Subcutaneous adipose tissue (tissue), 4 donors: ENCODE data around the gene CRYBA2. TPM values are rescaled to one million over a fixed set of nuclear protein-coding genes. Genes with fewer than 3 reads are reported as not detected.

Experiments
- CTCF ChIP-seq: fragments of 450-650 bp; IDR thresholded peaks from one replicate; pipeline ENCODE4 v1.5.1; 2016; ENCODE audit warnings: low read depth, mild to moderate bottlenecking, control low read depth, antibody characterized with exemption, moderate library complexity
- total RNA-seq, 4 donors: library from RNA; depleted of rRNA; stranded (reverse); fragments of >200 nt; gene quantifications; one replicate each; pipeline ENCODE4 v1.1.0, GENCODE V29; 2016

Gene CRYBA2
- total RNA-seq, 4 donors from 2014 or later = not detected

- no peak for TF ChIP-seq CTCF
These were observed 9.8 kb downstream of the CRYBA2 start for GRCh38 chr2:218983263-218983933.

- TF ChIP-seq CTCF = no peak
These were observed 10.5 kb downstream of the CRYBA2 start for GRCh38 chr2:218982586-218983262.

GRCh38 chr2:218981881-218982585 lies 11.2 kb downstream of the CRYBA2 start:
- TF ChIP-seq CTCF = no peak

GRCh38 chr2:218981390-218981880 lies 11.8 kb downstream of the CRYBA2 start:
- TF ChIP-seq CTCF = no peak

- no peak for TF ChIP-seq CTCF
These were observed 12.4 kb downstream of the CRYBA2 start for GRCh38 chr2:218980735-218981389.

- no peak for TF ChIP-seq CTCF
These were observed 13.1 kb downstream of the CRYBA2 start for GRCh38 chr2:218979846-218980734.
